Right lobe of liver (tissue), 4 donors: ENCODE data around the gene UGT1A10.

Experiments used
- POLR2A ChIP-seq: fragments of 450-650 bp; IDR thresholded peaks from one replicate; pipeline ENCODE4 v1.6.1; 2017; ENCODE audit warnings: antibody characterized with exemption, mild to moderate bottlenecking
- TF ChIP-seq, protein P1 (sequence below), 4 donors: fragments of 200-600 bp in 3 of 4; fragments of 450-650 bp in 1 of 4; IDR thresholded peaks; one replicate each; pipeline versions ENCODE4 v1.5.1 to v1.8.0; 2016 to 2022; ENCODE audit warnings: antibody characterized with exemption in 4 of 4, mild to moderate bottlenecking in 2 of 4
- donor health status: DM: no; HTN: no; CAD: no.
- donor health status: DM: no; HTN: no; CAD: no.
- donor health status: DM: no; HTN: yes; CAD: no.

DNA sequence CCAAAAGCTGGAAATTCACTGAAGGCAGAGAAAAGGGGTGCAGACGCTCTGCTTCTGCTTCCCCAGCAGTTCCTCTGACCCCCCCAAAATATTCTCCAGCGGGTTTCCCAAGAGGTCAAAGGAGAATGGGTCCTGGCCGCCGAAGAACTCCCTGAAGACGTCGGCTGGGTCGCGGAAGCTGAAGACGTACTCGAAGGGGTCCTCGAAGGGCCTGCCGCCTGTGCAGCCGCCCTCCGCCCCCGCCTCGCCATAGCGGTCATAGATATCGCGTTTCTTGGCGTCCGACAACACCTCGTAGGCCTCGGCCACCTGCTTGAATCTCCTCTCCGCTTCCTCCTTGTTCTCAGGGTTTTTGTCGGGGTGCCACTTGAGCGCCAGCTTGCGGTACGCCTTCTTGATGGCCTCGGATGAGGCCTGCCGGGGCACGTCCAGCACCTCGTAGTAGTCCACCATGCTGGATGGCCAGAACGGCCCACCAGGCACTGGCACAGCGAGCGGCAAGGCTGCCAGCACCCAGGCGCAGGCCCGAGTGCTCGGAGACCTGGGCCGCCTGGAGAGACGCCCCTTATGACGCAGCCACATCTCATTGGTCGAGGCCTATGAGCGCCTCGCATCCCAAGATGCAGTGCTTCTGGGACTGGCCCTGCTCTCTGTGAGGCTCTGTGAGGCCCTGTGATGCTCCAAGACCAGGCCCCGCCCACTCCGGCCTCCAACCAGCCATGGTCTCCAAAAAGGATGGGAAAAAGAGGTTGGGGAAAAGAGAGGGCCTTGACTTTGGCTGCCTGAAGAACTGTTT lies 107.4 kb downstream of the UGT1A10 start:
- TF ChIP-seq, protein P1, sequence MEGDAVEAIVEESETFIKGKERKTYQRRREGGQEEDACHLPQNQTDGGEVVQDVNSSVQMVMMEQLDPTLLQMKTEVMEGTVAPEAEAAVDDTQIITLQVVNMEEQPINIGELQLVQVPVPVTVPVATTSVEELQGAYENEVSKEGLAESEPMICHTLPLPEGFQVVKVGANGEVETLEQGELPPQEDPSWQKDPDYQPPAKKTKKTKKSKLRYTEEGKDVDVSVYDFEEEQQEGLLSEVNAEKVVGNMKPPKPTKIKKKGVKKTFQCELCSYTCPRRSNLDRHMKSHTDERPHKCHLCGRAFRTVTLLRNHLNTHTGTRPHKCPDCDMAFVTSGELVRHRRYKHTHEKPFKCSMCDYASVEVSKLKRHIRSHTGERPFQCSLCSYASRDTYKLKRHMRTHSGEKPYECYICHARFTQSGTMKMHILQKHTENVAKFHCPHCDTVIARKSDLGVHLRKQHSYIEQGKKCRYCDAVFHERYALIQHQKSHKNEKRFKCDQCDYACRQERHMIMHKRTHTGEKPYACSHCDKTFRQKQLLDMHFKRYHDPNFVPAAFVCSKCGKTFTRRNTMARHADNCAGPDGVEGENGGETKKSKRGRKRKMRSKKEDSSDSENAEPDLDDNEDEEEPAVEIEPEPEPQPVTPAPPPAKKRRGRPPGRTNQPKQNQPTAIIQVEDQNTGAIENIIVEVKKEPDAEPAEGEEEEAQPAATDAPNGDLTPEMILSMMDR (IDR thresholded peaks at IDR 0.05) = no peak
- TF ChIP-seq POLR2A = no peak
